HL-60 (cell line): Measurements from ENCODE around the gene TIMELESS.

Experiments
- CTCF ChIP-seq: IDR thresholded peaks from one replicate; pipeline ENCODE4 v1.5.1; 2011; ENCODE audit warnings: low read length, control low read depth, inconsistent platforms; ENCODE audit not compliant: insufficient read depth
- GABPA ChIP-seq: IDR thresholded peaks from 2 replicates; pipeline ENCODE4 v1.6.1; 2012; ENCODE audit warnings: low read depth
- POLR2AphosphoS5 ChIP-seq: IDR thresholded peaks from 2 replicates; pipeline ENCODE4 v1.6.1; 2012; ENCODE audit warnings: low read depth

- TF ChIP-seq CTCF, result no peak
- no peak for TF ChIP-seq GABPA
- TF ChIP-seq POLR2AphosphoS5, result no peak
Observed at GRCh38 chr12:56431288-56431687, 17.9 kb downstream of the TIMELESS start.
